Anterior cingulate cortex (tissue), 58 donors: ENCODE measurements around the gene SLC22A1.
"Not testable (repeated sequence)": the region's sequence is repeated elsewhere in the genome, so short reads cannot be mapped to it uniquely, and the experiment has no call there.

Experiments
- DNase-seq, 58 donors: peaks; one replicate each; lab custom pipeline; 2025; lab: John Stamatoyannopoulos, UW

SLC22A1 gene

GRCh38 chr6:160092602-160093001, 29.0 kb upstream of the SLC22A1 start:
- DNase-seq, result no peak

DNA sequence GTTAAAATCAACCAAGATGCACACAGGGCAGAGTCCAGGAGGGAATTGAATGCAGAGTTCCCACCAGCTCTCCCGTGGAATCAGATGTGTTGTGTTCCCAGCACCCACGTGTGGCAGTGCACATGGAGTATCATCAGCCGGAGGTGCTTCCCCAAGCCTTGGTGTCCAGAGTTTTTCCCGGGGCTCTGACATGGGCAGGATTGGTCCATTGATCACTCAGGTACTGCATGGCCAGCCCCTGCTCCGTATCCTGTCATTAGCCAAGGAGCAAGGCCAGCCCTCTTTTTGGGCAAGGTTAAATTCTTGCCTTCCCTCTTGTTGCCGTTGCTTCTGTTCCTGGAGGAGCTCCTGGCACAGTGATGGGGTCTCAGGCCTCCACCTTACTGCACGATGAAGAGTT, 28.6 kb upstream of the SLC22A1 start:
- DNase-seq, result no peak

GRCh38 chr6:160093946-160094345, 27.7 kb upstream of the SLC22A1 start:
- DNase-seq, result no peak

DNA sequence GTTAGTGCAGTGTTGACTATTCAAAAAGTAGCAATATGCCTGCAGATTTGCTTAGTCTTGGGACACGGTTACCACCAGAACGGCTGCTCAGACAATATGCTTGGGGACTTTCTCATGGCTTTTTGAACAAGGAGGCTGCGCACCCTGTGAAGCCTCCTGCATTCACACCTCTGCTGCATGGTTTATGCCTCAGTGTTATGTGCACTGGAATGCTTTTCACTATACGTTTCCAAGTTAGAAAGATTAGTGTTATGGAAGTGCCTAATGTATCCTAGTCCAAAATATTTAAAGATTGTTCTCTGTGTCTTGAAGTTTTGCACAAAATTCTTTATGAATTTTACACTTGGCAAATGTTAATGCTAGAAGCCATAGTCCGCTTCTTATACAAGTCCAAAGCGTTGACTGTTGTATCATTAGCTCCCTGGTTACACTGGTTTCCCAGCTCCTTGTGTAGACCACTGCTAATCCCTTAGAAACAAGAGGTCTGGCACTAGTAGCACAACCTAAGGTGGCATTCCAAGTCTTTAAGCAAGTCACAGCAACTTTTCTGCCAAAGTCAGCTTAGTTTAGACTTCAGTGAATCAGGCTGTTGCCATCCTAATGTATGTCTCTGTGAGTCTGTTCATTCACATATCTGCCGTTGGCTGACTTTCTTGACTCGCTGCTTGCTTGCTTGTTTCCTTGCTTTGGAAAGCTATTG, 26.3 kb upstream of the SLC22A1 start:
- no peak for DNase-seq

- no peak for DNase-seq
Observed at GRCh38 chr6:160101277-160102205, 20.1 kb upstream of the SLC22A1 start.

GRCh38 chr6:160102399-160102798, 19.2 kb upstream of the SLC22A1 start:
- no peak for DNase-seq

GRCh38 chr6:160102956-160103824, 18.4 kb upstream of the SLC22A1 start:
- DNase-seq, result no peak

GRCh38 chr6:160103825-160104100, 17.9 kb upstream of the SLC22A1 start:
- DNase-seq, result no peak

DNA sequence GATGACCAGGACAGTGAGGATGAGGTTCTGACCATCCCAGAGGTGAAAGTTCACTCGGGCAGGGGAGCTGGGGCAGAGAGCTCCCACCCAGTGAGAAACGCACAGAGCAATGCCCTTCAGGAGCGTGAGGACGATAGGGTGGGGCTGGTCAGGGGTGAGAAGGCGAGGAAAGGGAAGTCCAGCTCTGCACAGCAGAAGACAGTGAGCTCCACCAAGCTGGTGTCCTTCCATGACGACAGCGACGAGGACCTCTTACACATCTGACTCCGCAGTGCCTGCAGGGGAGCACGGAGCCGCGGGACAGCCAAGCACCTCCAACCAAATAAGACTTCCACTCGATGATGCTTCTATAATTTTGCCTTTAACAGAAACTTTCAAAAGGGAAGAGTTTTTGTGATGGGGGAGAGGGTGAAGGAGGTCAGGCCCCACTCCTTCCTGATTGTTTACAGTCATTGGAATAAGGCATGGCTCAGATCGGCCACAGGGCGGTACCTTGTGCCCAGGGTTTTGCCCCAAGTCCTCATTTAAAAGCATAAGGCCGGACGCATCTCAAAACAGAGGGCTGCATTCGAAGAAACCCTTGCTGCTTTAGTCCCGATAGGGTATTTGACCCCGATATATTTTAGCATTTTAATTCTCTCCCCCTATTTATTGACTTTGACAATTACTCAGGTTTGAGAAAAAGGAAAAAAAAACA, 16.6 kb upstream of the SLC22A1 start:
- no peak for DNase-seq

GRCh38 chr6:160106010-160106409, 15.6 kb upstream of the SLC22A1 start:
- no peak for DNase-seq

DNA sequence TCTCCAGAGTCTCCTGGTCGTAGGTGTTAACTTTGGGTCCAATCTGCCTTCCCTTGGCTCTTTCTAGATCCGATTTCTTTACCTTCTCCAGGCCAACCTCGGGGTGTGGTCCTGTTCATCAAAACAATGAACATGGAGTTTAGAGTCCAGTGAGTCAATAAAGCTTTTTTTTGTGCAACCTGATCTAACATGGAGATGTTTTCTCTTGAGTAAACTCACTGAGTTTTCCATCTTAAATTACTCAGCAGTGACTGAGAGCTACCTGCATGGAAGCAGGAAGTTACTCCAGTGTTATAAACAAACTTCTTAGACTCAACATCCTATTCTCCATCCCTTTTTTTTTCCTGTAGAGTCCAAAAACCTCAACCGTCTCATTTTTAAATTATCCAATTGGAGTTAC, 14.9 kb upstream of the SLC22A1 start:
- no peak for DNase-seq

DNA sequence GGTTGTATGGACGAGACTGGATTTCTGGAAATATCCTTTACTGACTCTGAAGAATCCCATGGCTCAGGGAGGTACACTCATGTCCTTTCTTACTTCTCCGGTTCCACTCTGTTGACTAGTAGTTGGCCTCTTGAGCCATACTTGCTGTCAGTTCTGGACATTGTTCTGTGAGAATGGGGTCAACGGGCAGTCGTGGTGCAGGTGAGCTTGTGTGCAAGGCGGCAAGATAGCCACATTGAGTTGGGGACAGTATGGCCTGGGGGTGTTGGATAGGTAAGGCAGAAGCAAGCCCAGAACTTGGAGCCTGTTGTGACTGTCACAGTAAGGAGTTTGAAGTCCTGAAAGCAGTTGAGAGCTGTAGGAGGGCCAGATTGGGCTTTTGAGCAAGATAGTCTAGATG, 13.5 kb upstream of the SLC22A1 start:
- DNase-seq, result no peak

GRCh38 chr6:160110586-160111123, 11.0 kb upstream of the SLC22A1 start:
- no peak for DNase-seq

DNA sequence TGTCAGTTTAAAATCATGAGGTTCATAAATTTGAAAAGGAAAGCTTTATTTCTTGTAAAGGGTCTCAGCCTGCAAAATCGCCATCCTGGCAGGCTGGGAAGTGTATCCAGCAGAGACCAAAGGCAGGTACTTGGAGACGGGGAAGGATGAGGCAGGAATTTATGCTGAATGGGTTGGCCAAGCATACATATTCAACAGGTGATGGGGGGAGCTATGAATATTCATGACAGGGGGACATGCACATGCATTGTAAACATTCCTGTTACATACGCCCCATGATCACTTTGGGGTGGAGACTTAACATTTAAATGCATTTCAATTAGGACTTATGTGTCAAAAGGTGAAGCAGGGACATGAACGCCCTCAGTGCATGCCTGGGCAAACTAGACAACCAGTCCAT, 9.8 kb upstream of the SLC22A1 start:
- no peak for DNase-seq

DNA sequence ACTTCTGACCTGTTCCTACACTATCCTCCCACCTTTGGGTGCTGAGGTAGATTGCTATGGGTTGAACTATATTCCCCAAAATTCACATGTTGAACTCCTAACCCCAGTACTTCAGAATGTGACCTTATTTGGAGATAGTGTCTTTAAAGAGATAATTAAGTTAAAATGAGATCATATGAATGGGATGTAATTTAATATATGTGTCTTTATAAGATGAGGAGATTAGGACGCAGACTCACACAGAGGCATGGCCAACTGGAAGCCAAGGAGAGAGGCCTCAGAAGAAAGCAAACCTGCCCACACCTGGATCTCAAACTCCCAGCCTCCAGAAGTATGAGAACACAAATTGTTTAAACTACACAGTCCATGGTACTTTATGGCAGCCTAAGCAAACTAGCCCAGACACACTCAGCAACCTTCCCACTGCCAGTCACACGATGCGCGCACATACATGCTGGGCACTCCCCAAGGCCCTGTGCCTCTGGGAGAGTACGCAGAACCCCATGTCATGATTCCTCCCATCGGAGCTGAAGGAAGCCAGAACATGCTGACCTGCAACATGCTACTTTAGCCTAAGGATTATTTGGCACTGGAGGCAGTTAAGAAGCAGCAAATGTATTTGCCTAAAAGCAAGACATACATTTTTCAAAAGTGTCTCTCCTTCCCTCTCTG, 8.9 kb upstream of the SLC22A1 start:
- DNase-seq, result no peak

DNA sequence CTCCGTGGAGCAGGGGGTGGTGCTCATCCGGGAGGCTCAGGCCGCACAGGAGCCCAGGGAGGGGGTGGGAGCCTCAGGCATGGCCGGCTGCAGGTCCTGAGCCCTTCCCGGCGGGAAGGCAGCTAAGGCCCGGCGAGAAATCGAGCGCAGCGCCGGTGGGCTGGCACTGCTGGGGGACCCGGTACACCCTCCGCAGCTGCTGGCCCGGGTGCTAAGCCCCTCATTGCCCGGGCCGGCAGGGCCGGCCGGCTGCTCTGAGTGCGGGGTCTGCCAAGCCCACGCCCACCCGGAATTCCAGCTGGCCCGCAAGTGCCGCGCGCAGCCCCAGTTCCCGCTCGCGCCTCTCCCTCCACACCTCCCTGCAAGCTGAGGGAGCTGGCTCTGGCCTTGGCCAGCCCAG, 7.1 kb upstream of the SLC22A1 start:
- not testable (repeated sequence) for DNase-seq

DNA sequence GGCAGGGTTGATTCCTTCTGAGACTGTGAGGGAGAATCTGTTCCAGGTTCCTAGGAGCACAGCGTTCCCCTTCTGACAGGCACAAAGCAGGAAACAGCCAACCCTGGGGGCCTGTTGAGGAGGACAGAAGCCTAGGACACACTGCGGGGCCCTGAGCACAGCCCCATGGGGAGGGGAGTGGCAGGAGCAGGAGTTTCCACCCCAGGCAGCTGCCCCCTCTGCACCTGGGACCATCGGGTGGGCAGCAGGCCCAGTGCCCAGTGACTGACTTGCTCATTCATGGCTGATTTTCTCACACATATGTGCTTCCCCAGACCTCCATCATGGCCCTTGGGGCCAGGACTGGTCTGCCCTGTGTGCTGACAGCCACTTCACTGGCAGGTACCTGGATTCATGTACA, 6.2 kb upstream of the SLC22A1 start:
- DNase-seq, result no peak

DNA sequence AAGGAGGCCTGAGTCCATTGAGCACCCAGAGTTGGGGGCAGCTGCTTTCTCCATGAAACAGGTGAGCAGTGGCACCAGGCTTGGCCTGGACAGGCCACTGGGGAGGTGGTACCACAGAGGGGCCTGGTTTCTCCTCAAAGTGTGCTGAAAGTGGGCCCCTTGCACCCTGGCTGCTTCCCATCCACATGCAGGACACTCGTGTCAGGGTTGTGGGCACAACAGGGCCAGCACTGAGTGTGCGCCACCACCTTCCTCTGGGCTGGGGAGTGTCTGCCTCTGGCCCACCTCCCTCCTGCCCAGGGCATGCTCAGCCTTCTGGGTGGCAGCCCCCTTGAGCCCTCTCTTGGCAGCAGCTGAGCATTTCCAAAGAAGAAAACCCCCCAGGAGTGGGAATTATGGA, 5.2 kb upstream of the SLC22A1 start:
- no peak for DNase-seq

GRCh38 chr6:160117137-160117536, 4.5 kb upstream of the SLC22A1 start:
- no peak for DNase-seq
